HCT116 (cell line): ENCODE measurements around the gene SLC38A6.

Experiments
- CEBPB ChIP-seq: IDR thresholded peaks from 2 replicates; pipeline ENCODE4 v1.6.1; 2012; ENCODE audit warnings: low read depth
- EZH2 ChIP-seq: fragments of 200-600 bp; sonication (generic); IDR thresholded peaks from 2 replicates; pipeline ENCODE4 v1.6.1; 2017; ENCODE audit warnings: antibody characterized with exemption, mixed run types
- EZH2phosphoT487 ChIP-seq: fragments of 200-600 bp; IDR thresholded peaks from 2 replicates; pipeline ENCODE4 v1.6.1; 2018; ENCODE audit warnings: antibody characterized with exemption, borderline replicate concordance
- JUND ChIP-seq: IDR thresholded peaks from 2 replicates; pipeline ENCODE4 v1.6.1; 2012
- POLR2A ChIP-seq: IDR thresholded peaks from 2 replicates; pipeline ENCODE4 v1.7.0; 2011; ENCODE audit warnings: borderline replicate concordance; ENCODE audit not compliant: insufficient read depth, insufficient read length; ENCODE audit errors: extremely low read depth
- POLR2AphosphoS5 ChIP-seq: IDR thresholded peaks from 2 replicates; pipeline ENCODE4 v1.6.1; 2011; ENCODE audit warnings: mild to moderate bottlenecking, low read depth, low read length, moderate library complexity
- SIN3A ChIP-seq: IDR thresholded peaks from 2 replicates; pipeline ENCODE4 v1.6.1; 2012; ENCODE audit warnings: low read depth
- SP1 ChIP-seq: IDR thresholded peaks from 2 replicates; pipeline ENCODE4 v1.6.1; 2012; ENCODE audit warnings: low read depth
- SRF ChIP-seq: IDR thresholded peaks from 2 replicates; pipeline ENCODE4 v1.6.1; 2012; ENCODE audit warnings: low read depth
- TF ChIP-seq, protein P1 (sequence below), 3 experiments: fragments of 200-600 bp in 1 of 3; sonication (generic) in 1 of 3; IDR thresholded peaks in 2 of 3; conservative IDR thresholded peaks in 1 of 3; 2 replicates each; pipeline ENCODE4 v1.5.1; 2012 to 2017; ENCODE audit warnings: low read depth in 2 of 3, low read length in 2 of 3, antibody characterized with exemption in 1 of 3, borderline replicate concordance in 1 of 3, control low read depth in 1 of 3, mild to moderate bottlenecking in 1 of 3, mixed read lengths in 1 of 3, mixed run types in 1 of 3, moderate library complexity in 1 of 3; ENCODE audit not compliant: insufficient read depth in 1 of 3
- TF ChIP-seq, protein P2 (sequence below): IDR thresholded peaks from 2 replicates; pipeline ENCODE4 v1.6.1; 2012
- TF ChIP-seq, protein P3 (sequence below): IDR thresholded peaks from 2 replicates; pipeline ENCODE4 v1.6.1; 2011; ENCODE audit warnings: mild to moderate bottlenecking, low read length, moderate library complexity; ENCODE audit not compliant: insufficient replicate concordance; ENCODE audit errors: extremely low read depth
- TF ChIP-seq, protein P4 (sequence below): IDR thresholded peaks from 2 replicates; pipeline ENCODE4 v1.6.1; 2012
- TF ChIP-seq, protein P5 (sequence below): IDR thresholded peaks from 2 replicates; pipeline ENCODE4 v1.6.1; 2012; ENCODE audit warnings: low read depth

DNA sequence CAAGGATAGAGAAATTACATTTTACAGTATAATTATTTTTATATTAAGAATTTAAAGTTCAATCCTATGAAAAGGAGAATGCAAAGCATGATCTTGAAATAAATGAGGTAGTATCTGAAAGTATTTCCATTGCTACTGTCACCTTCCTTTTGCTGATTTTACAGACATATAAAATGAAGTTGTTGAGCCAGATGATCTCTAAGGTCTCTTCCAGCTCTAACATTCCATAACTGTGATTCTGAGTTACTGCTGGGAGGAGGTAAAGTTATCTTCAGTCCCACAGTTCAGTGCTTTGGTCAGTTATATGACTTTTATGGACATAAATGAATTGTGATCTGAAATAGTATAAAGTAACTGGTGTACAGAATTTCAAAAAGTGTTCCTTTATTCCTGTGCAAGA, 52.8 kb downstream of the SLC38A6 start:
- TF ChIP-seq, protein P1, sequence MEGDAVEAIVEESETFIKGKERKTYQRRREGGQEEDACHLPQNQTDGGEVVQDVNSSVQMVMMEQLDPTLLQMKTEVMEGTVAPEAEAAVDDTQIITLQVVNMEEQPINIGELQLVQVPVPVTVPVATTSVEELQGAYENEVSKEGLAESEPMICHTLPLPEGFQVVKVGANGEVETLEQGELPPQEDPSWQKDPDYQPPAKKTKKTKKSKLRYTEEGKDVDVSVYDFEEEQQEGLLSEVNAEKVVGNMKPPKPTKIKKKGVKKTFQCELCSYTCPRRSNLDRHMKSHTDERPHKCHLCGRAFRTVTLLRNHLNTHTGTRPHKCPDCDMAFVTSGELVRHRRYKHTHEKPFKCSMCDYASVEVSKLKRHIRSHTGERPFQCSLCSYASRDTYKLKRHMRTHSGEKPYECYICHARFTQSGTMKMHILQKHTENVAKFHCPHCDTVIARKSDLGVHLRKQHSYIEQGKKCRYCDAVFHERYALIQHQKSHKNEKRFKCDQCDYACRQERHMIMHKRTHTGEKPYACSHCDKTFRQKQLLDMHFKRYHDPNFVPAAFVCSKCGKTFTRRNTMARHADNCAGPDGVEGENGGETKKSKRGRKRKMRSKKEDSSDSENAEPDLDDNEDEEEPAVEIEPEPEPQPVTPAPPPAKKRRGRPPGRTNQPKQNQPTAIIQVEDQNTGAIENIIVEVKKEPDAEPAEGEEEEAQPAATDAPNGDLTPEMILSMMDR (IDR thresholded peaks at IDR 0.05 in 2 of 3, conservative IDR thresholded peaks at IDR 0.05 in 1 of 3; ENCODE audit: borderline replicate concordance in 1 of 3, insufficient read depth in 1 of 3, low read depth in 2 of 3, low read length in 2 of 3) = no peak
- TF ChIP-seq EZH2phosphoT487 (no peak), SP1 (no peak), SIN3A (no peak), CEBPB (no peak), JUND (no peak), POLR2A (no peak), POLR2AphosphoS5 (no peak), SRF (no peak), EZH2 (no peak)
- TF ChIP-seq, protein P2, sequence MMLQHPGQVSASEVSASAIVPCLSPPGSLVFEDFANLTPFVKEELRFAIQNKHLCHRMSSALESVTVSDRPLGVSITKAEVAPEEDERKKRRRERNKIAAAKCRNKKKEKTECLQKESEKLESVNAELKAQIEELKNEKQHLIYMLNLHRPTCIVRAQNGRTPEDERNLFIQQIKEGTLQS = no peak
- TF ChIP-seq, protein P3, sequence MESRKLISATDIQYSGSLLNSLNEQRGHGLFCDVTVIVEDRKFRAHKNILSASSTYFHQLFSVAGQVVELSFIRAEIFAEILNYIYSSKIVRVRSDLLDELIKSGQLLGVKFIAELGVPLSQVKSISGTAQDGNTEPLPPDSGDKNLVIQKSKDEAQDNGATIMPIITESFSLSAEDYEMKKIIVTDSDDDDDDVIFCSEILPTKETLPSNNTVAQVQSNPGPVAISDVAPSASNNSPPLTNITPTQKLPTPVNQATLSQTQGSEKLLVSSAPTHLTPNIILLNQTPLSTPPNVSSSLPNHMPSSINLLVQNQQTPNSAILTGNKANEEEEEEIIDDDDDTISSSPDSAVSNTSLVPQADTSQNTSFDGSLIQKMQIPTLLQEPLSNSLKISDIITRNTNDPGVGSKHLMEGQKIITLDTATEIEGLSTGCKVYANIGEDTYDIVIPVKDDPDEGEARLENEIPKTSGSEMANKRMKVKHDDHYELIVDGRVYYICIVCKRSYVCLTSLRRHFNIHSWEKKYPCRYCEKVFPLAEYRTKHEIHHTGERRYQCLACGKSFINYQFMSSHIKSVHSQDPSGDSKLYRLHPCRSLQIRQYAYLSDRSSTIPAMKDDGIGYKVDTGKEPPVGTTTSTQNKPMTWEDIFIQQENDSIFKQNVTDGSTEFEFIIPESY = no peak
- TF ChIP-seq, protein P4, sequence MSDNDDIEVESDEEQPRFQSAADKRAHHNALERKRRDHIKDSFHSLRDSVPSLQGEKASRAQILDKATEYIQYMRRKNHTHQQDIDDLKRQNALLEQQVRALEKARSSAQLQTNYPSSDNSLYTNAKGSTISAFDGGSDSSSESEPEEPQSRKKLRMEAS = no peak
- TF ChIP-seq, protein P5, sequence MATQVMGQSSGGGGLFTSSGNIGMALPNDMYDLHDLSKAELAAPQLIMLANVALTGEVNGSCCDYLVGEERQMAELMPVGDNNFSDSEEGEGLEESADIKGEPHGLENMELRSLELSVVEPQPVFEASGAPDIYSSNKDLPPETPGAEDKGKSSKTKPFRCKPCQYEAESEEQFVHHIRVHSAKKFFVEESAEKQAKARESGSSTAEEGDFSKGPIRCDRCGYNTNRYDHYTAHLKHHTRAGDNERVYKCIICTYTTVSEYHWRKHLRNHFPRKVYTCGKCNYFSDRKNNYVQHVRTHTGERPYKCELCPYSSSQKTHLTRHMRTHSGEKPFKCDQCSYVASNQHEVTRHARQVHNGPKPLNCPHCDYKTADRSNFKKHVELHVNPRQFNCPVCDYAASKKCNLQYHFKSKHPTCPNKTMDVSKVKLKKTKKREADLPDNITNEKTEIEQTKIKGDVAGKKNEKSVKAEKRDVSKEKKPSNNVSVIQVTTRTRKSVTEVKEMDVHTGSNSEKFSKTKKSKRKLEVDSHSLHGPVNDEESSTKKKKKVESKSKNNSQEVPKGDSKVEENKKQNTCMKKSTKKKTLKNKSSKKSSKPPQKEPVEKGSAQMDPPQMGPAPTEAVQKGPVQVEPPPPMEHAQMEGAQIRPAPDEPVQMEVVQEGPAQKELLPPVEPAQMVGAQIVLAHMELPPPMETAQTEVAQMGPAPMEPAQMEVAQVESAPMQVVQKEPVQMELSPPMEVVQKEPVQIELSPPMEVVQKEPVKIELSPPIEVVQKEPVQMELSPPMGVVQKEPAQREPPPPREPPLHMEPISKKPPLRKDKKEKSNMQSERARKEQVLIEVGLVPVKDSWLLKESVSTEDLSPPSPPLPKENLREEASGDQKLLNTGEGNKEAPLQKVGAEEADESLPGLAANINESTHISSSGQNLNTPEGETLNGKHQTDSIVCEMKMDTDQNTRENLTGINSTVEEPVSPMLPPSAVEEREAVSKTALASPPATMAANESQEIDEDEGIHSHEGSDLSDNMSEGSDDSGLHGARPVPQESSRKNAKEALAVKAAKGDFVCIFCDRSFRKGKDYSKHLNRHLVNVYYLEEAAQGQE = no peak
